AG09319 (cell line): ENCODE measurements around the gene FBXL12.

ENCODE experiments used
- DNase-seq: peaks from one replicate; pipeline ENCODE4 v3.0.0-alpha.2; 2010; ENCODE audit warnings: low read depth; ENCODE audit errors: extremely low read depth
- CTCF ChIP-seq: IDR thresholded peaks from 2 replicates; pipeline ENCODE4 v1.5.1; 2011; ENCODE audit warnings: low read depth, mild to moderate bottlenecking, inconsistent platforms, low read length, moderate library complexity

Gene FBXL12

GRCh38 chr19:9818734-9819595, at the start of gene FBXL12:
TSS of gene FBXL12 (minus strand) at chr19:9819079. CDS start at chr19:9818813, 266 bp downstream.
- TF ChIP-seq CTCF: no peak
- peak; percentile 100 for DNase-seq

GRCh38 chr19:9865732-9866501, 47.0 kb upstream of the FBXL12 start:
- TF ChIP-seq CTCF: no peak
- DNase-seq: no peak

GRCh38 chr19:9863759-9864158, 44.9 kb upstream of the FBXL12 start:
- no peak for DNase-seq
- no peak for TF ChIP-seq CTCF

- DNase-seq: no peak
- no peak for TF ChIP-seq CTCF
These were observed 44.1 kb upstream of the FBXL12 start for GRCh38 chr19:9862938-9863337.

GRCh38 chr19:9861503-9861902, 42.6 kb upstream of the FBXL12 start:
- no peak for TF ChIP-seq CTCF
- DNase-seq: no peak

GRCh38 chr19:9860407-9860806, 41.5 kb upstream of the FBXL12 start:
- no peak for TF ChIP-seq CTCF

GRCh38 chr19:9858766-9859165, 39.9 kb upstream of the FBXL12 start:
- no peak for TF ChIP-seq CTCF
- DNase-seq: no peak

More at GRCh38 chr19:9860407-9860806, 41.5 kb upstream of the FBXL12 start:
- no peak for DNase-seq
